Parathyroid adenoma (tissue), 2 donors: ENCODE measurements around the gene NR2F2.

Experiments
- H2AFZ ChIP-seq: fragments of 300-600 bp; sonication (generic); one replicate; pipeline ENCODE4 v1.7.0; 2017; ENCODE audit warnings: antibody characterized with exemption, mild to moderate bottlenecking
- H3K27ac ChIP-seq: fragments of 300-600 bp; sonication (generic); one replicate; pipeline ENCODE4 v1.7.0; 2017
- H3K27me3 ChIP-seq: fragments of 300-600 bp; sonication (generic); one replicate; pipeline ENCODE4 v1.7.0; 2017; ENCODE audit warnings: low read length; ENCODE audit not compliant: control insufficient read depth, insufficient read depth
- H3K36me3 ChIP-seq: fragments of 300-600 bp; sonication (generic); one replicate; pipeline ENCODE4 v1.7.0; 2017; ENCODE audit warnings: low read length; ENCODE audit not compliant: control insufficient read depth, insufficient read depth
- H3K4me1 ChIP-seq: fragments of 300-600 bp; sonication (generic); one replicate; pipeline ENCODE4 v1.7.0; 2017; ENCODE audit warnings: control low read depth
- H3K4me2 ChIP-seq: fragments of 300-600 bp; sonication (generic); one replicate; pipeline ENCODE4 v1.7.0; 2017; ENCODE audit warnings: low read length
- H3K4me3 ChIP-seq: fragments of 300-600 bp; sonication (generic); one replicate; pipeline ENCODE4 v1.7.0; 2017; ENCODE audit warnings: low read depth, low read length
- H3K79me2 ChIP-seq: fragments of 300-600 bp; sonication (generic); one replicate; pipeline ENCODE4 v1.7.0; 2017; ENCODE audit warnings: control low read depth
- H3K9ac ChIP-seq: fragments of 300-600 bp; sonication (generic); one replicate; pipeline ENCODE4 v1.7.0; 2017; ENCODE audit warnings: mild to moderate bottlenecking
- H3K9me3 ChIP-seq: fragments of 300-600 bp; sonication (generic); one replicate; pipeline ENCODE4 v1.7.0; 2017; ENCODE audit warnings: low read length; ENCODE audit not compliant: control insufficient read depth
- CTCF ChIP-seq: fragments of 300-600 bp; sonication (generic); IDR thresholded peaks from one replicate; pipeline ENCODE4 v1.7.0; 2017; ENCODE audit warnings: antibody characterized with exemption, mild to moderate bottlenecking
- donor health status: primary hyperparathyroidism.

The NR2F2 gene

GRCh38 chr15:96339619-96340347 lies 9.3 kb downstream of the NR2F2 start:
- Histone ChIP-seq H3K4me1 (peaks cover 6% of the 10 kb centered on the region), H3K9ac (peak overlapping the region; percentile 80), H3K27ac (peak overlapping the region; percentile 96), H3K79me2 (peaks cover 69% of the 10 kb centered on the region), H3K36me3 (no peaks in the 10 kb centered on the region), H3K27me3 (no peaks in the 10 kb centered on the region), H3K4me2 (peak overlapping the region; percentile 80), H3K9me3 (no peaks in the 10 kb centered on the region), H2AFZ (no peak overlapping the region), H3K4me3 (peak overlapping the region; percentile 85)
- TF ChIP-seq CTCF = no peak

- Histone ChIP-seq H3K9me3 (no peaks in the 10 kb centered on the region), H3K36me3 (no peaks in the 10 kb centered on the region), H3K4me3 (peak overlapping the region; percentile 85), H3K79me2 (peaks cover 69% of the 10 kb centered on the region), H3K27ac (peak overlapping the region; percentile 96), H3K4me2 (peak overlapping the region; percentile 80), H2AFZ (no peak overlapping the region), H3K9ac (peak overlapping the region; percentile 80), H3K4me1 (peaks cover 9% of the 10 kb centered on the region), H3K27me3 (no peaks in the 10 kb centered on the region)
- TF ChIP-seq CTCF = no peak
Observed at GRCh38 chr15:96340348-96340597, 9.8 kb downstream of the NR2F2 start.

GRCh38 chr15:96340598-96341512 lies 10.4 kb downstream of the NR2F2 start:
- Histone ChIP-seq H3K36me3 (no peaks in the 10 kb centered on the region), H3K4me2 (peak overlapping the region; percentile 80), H3K27ac (peak overlapping the region; percentile 96), H3K4me1 (peaks cover 9% of the 10 kb centered on the region), H2AFZ (no peak overlapping the region), H3K4me3 (peak overlapping the region; percentile 85), H3K79me2 (peaks cover 63% of the 10 kb centered on the region), H3K27me3 (no peaks in the 10 kb centered on the region), H3K9me3 (no peaks in the 10 kb centered on the region), H3K9ac (peak overlapping the region; percentile 67)
- TF ChIP-seq CTCF = no peak

- no peaks in the 10 kb centered on the region for H3K36me3 ChIP-seq
- peak overlapping the region; percentile 52 for H3K4me3 ChIP-seq
- H3K27ac ChIP-seq = peak overlapping the region; percentile 96
- no peaks in the 10 kb centered on the region for H3K9me3 ChIP-seq
- no peak for TF ChIP-seq CTCF
- H3K9ac ChIP-seq = peak overlapping the region; percentile 72
- no peak overlapping the region for H2AFZ ChIP-seq
- H3K4me2 ChIP-seq = peak overlapping the region; percentile 69
- no peaks in the 10 kb centered on the region for H3K27me3 ChIP-seq
- peaks cover 9% of the 10 kb centered on the region for H3K4me1 ChIP-seq
- H3K79me2 ChIP-seq = peaks cover 61% of the 10 kb centered on the region
Observed at GRCh38 chr15:96341513-96342405, 11.3 kb downstream of the NR2F2 start.
